HG02870 (cell line): ENCODE data around the gene HNF1B.
A peak's percentile ranks its signal among the peaks of the same experiment; 100 is the strongest.

ENCODE experiments used
- ATAC-seq: cut with Tn5 transposase; IDR thresholded peaks from one replicate; pipeline ENCODE4 v1.9.1; 2021; ENCODE audit warnings: mild to moderate bottlenecking, moderate library complexity; ENCODE audit not compliant: unreplicated experiment

Gene HNF1B

DNA sequence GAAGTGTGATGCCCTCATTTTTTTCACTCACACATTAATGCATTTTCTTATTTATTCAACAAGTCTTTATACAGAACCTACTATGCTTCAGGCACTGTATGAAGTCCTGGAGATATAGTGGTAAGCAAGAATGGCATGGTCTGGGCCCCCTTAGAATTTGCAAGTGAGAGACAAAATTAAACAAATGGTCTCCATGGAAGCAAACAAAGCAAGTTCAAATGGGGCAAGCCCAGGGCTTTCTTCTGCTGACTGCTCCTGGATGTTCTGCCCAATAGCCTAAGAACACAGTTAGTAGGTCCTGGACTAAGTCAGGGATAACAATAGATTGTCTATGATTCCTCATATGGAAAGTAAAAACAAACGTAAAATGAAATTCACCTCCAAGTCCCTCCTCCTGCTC, 70.3 kb downstream of the HNF1B start:
- no peak for ATAC-seq

DNA sequence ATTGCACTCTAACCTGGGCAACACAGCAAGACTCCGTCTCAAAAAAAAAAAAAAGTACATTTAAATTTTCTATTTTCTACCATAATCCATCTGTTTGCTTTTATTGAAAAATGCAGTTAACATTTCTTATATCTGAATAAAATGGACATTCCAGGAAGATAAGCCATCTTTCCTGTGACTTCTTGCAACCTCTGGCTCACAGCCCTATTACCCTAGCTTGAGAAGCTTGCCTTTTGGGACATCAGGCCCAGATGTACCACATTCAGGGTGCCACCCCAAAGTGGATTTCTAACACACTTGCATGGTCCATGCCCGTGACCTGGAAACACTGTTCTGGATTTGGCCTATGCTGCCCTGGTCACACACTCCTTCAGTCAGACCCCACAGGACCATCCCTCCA, 71.5 kb downstream of the HNF1B start:
- no peak for ATAC-seq

DNA sequence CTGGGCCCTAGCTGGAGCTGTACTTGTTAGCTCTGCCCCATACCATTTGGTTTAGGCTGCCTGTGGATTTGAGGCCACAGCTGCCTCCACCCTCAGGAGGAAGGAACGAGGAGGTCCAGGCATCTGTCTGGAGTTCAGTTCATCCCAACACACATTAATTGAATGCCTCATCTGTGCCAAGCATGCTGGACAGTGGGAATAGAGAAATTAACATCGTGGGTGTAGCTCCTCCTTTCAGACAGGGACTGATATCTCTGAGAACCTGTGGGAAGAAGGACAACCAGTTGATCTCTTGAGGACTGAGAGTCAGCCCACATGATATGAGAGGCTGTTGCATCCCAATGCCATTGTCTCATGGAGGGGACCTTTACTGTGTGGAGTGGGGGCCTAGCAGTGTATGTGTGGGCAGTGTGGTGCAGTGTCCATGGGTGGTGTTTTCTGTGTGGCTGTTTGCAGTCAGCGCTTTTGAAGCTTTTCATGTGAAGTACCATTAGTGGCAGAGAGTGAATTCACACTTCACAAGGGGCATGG, 72.2 kb downstream of the HNF1B start:
- no peak for ATAC-seq

DNA sequence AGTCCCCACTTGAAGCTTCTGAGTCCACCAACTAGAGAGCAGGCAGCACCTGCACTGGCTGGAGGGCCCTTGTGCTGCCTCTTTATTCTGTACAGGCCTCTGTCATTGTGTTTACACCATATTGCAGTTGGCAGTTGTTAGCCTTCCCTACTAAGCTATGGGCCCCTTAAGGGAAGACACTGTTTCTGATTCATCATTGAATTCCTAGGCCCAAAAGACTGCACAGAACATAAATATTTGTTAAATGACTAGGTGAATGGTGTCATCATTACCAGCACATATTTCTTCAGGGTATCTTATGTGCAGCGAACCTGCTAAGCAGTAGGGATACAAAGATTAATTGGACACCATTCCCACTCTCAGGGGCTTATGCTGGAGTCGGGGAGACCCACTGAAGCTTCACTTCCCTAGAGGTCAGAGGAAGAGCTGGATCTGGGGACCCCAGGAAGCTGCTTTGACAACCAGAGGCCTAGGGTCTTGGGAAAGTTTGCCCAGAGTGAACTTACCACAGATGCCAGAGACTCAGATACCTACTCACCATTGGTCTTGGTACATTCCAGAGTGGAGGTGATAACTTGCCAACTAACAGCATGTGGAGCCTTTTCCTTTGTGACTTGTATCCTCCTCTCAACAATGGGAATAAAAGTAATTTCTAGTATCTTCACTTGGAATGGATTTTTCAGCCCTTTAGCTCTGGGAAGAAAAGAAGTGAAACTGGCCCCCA, 72.9 kb downstream of the HNF1B start:
- no peak for ATAC-seq

DNA sequence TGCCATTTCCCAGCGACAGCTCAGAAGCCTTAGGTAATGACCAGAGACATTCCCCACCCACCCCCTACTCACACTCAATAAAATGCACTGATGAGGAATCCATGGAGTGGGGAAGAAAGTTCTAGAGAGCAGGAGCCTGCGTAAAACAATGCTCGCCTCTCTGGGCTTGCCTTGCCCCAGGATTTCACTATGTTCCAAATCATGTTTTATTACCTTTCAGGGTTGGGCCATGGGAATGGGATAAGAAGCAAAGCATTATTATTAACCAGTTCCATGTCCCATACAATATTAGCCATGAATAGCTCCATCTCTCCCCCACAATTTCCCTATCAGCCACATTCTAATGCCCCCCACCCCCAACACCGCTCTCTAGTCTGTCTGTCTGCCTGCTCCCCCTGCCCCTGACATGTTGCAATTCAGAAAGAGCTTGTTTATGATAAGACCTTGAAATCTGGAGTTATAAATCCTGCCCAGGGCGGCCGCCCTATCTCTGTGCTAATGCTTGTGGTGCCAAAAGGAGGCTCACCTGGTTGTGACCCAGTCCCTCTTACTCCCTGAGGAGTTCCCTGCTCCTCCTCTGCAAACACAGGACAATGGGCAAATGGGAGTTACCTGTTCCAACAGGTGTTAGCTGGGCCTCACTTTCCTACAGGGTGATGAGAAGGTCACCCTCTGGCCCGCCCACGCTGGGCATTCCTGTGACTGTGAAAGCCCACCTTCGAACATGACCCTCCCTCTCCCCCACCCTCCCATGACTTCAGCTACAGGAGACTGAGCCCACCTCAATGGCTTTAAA, 73.6 kb downstream of the HNF1B start:
- ATAC-seq: no peak

DNA sequence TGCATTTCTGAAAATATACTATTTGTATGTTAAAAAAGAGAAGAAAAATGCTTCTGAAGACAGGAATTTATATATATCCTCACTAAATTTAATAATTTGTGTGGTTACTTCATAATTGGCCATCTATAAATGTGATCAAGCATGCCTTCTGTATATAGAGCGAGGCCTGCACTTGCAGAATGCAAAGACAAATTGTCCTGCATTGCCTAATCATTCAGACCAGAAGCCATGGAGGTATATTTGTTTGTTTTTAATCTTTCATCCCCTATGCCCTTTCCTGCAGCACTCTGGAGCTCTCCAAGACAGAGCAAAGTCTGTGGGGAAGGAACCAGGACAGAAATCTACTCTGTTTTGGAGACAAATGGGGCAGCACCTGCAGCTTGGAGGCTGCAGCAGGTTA, 77.8 kb downstream of the HNF1B start:
- no peak for ATAC-seq

DNA sequence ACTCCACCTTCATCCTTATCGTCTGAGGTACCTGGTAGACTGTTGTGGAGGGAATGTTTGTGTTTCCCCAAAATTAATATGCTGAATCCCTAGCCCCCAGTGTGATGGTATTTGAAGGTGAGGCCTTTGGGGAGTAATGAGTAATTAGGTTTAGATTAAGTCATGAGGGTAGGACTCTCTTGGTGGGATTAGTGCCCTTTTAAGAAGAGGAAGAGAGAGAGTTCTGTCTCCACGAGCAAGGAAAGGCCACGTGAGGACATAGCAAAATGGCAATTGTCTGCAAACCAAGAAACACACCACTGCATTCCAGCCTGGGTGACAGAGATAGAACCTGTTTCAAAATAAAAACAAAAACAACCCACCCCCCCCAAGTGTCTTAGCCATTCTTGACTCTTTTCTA, 80.6 kb downstream of the HNF1B start:
- ATAC-seq: no peak

DNA sequence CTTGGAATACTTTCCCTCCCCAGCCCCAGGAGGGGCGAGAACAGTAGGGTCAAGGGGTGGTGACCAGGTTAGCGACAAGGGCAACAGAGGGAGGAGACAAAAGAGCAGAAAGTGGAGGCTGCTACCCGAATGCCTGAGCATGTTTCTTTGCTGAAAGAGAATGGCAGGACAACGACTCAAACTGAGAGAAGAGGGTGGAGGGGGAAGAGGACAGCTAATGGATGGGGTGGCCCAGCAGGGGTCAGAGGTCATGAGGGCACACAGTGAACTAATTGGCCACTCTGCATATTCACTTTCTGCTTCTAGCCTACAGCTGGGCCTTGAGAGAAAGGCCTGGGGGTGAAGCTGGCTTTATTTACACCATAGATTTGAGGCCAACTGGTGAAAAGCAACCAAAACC, 82.5 kb downstream of the HNF1B start:
- ATAC-seq: no peak

DNA sequence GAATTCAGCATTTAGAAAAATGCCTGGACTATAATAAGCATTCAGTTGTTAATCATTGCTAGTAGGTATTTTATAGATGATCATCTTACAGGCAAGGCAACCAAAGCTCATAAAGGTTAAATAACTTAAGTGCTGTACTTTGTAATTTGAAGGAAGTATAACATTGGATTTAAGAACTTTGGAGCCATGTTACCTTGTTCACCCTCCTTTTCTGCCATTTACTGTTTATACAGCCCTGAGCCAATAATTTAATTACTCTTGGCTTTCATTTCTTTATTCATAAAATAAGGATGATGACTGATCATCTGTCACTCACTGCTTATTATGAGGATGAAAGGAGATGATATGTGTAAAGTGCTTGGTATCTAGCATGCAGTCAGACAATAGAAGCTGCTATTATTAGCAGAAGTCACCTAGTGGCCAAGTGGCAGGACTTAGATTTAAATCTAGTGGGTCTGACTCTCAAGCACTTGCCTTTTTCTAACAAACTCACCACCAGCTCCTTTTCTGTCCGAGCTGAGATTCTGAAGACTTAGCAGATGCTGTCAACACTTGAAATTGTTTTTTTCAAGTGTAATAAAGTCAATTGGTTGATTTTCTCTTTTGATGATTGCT, 83.4 kb downstream of the HNF1B start:
- ATAC-seq: no peak

DNA sequence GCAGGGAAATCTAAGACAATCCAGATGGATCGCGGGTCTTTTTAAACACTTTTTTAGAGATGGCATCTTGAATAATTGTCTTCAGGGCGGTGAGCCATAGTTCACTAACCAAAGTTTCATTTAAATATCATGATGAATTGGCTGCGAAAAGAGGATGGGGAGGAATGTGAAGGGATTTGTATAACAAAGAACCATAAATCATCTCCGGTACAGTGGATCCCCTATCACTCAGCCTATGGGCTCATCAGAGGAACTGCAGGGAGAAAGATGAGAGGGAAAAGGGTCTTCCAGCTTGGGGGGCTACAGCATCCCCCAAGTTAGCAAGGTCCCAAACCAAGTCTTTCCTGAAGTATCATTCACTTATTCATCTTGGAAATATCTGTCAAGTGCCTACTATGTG, 84.9 kb downstream of the HNF1B start:
- no peak for ATAC-seq

DNA sequence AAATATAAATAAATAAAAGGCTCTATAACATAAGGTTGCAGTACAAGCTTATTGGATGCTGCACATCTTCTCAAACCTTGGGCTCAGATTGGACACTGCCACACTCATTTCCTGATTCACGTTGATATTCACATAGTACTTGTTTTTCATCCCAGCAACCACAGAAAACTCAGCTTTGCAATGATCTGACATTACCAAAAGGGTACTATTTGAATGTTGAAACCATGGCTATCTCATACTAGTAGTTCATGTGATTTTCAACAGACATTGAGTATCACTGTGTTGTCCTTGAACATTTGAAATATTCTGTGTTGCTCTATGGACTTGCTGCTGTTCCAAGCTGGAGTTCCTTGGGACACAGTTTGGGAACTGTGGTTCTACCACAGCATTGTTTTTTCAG, 87.7 kb downstream of the HNF1B start:
- no peak for ATAC-seq

DNA sequence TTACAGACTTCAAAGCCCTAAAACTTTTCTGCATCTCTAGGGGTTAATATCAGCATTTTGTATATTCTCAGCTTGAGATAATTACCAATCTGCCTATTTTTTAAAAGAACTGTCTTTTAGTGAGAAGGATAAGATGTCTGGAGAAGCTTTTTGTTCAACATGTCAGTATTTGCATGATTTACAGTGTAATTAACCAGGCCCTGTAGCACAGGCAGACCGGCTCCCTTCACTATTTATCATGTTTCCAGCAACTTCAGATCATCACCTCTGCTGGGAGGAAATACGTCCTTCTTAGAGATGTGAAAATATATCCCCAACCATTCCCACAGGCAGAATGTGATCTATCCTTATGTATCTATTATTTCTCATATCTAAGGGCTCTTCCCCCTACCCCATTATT, 93.0 kb downstream of the HNF1B start:
- ATAC-seq: no peak

DNA sequence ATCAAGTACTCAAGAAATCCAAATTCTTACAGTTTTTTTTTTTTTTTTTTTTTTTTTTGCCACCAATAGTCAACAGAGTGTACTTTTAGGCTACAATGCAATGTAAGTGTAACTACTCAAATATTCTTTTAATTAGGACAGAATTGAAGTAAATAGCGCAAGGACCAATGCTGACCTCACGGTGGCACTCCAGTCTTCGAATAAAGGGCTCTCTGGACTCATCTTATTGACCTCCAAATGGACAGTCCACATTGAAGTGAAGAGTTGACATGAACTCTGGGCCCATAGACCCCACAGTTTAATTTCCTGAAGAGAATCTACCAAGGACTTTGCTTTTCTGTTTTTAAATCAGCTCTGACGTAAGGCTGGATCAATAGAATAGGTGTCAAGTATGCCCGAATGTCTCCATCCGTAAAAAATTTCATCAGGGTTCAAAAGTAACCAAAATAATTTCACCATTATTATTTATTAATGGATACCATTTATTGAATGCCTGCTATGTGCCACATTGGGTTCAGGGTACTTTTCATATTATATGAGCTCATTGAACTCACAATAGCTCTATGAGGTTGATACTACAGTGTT, 94.3 kb downstream of the HNF1B start:
- ATAC-seq: no peak

DNA sequence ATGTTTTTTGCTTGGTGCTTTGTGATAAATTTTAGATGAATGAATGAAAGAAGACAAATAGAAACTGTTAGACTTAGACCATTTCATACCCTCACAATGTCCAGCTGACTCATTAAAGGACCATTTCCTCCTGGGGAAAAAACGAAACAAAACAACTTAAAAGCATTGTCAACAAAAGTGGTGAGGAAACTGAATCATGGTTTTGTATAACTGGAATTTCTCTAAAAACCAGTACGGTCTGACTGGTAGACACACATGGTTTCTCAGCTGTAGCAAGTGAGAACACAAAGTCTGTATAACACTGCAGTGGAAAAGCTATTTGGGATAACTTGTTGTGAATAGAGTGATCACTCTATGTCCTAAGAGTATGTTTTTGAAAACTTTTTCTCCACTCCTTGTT, 96.3 kb downstream of the HNF1B start:
- ATAC-seq: no peak

DNA sequence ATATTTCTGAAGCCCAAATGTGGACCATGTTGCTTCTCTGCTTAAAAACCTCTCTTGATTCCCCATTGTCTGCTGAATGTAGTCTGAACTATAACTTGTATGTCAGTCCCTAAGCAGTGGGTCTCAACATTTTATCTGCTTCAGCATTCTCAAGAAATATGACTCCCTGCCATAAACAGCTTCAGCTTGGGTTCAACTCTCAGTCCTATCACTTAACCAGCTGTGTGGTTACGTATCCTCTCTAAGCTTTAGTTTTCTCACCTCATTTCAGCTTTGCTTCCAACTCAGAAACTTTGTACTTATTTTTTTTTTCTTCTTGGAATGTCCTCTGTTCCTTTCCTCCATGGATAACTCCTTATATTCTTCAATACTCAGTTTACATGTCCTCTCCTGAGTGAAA, 97.0 kb downstream of the HNF1B start:
- ATAC-seq: no peak

DNA sequence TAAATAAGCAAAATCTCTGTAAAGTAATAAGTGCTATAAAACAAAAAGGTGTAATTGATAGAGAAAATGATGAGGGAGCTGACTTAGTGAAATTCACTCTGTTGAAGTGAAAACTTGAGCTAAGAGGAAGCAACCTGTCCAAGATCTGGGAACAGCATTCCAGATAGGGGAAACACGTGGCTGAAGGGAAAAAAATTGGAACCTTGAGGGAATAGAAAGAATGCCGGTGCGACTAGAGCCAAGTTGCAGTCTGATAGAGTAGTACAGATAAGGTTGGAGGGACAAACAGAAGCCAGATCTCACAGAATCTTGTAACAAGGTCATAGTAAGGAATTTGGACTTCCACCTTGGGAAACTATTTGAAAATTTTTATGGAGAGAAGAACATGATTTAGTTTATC, 101.0 kb downstream of the HNF1B start:
- ATAC-seq: no peak

DNA sequence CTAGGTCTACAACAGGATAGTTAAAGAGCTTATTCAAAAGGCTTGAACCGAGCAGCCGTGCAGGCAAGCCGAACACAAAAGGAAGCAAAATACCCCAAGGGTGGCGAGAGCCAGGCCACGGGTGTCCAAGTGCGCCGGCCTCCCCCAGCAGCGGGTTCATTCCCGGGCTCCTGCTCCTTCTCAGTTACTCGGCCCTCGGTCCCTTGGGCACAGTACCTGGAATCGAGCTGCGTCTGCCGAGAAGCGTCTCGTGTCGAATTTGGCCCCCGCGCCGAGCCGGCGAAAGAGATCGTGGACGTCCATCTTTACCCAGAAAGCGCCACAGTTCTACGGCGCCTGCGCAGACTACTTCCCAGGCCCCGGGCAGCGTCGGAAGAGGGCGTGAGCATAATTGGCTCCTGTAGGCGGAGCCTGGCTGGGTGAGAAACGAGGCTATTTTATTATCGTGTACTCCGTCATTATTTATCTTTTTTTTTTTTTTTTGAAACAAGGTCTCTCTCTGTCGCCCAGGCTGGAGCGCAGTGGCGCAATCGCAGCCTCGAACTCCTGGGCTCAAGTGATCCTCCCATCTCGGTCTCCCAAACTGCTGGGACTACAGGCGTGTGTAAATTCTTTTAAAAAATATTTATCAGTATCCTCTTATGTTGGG, 101.6 kb downstream of the HNF1B start, which contains the start of gene DDX52:
DDX52 (minus strand) TSS at position 329 of the 649 bp plus-strand sequence; CDS start at position 303, 26 bp downstream.
- peak; percentile 63 for ATAC-seq

DNA sequence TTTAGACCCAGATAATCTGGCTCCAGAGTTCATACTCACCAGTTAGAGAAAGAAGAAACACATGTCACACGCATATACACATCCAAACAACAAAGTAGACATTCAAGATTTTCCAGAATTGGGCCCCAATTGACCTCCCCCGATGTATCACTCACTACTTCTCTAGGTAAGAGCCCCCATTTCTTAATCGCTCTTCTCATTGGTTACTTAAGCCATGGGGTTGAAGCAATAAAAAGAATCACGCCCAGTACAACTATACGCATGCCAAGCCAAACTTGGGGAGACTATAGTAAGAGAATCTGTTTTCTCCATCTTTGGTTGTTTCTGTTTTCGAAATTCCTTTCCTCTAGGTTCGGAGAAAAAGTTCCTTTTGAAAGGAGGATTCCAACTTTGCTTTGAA, 102.2 kb downstream of the HNF1B start:
- ATAC-seq: no peak

DNA sequence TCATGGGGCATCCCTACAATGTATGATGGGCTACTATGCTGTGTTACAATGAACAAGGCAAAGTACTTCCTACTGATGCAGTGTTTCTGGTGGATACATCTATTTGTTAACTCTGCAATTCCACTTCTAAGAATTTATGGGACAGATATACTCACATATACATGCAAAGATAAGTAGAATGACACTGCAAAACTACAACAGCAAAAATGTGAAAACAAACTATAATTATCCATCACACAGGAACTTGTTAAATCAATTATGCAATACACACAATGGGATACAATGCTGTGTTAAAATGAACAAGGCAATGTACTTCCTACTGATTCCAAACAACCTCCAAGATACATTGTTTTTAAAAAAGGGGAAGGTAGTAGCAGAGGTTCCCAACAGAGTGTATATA, 104.8 kb downstream of the HNF1B start:
- no peak for ATAC-seq

DNA sequence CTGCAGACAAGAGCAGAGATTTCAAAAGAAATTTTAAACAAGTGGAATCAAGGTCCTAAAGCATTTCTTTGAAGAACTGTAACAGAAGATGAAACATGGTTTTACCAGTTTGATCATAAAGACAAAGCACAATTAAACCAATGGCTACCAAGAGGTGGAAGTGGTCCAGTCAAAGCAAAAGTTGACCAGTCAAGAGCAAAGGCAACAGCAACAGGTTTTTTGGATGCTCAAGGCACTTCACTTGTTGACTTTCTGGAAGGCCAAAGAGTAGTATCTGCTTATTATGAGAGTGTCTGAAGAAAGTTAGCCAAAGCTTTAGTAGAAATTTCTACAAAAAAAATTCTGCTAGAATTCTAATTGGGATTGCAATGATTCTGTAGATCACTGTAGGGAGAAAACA, 106.9 kb downstream of the HNF1B start:
- no peak for ATAC-seq
